ENCODE data around the gene CBX4.

The CBX4 gene

GRCh38 chr17:79872762-79873161 is 33.5 kb upstream of the CBX4 start:
- Histone ChIP-seq H3K4me1 (no peaks in the 10 kb centered on the region), H3K9ac (no peak overlapping the region), H4K20me1 (no peaks in the 10 kb centered on the region), H3K9me3 (no peaks in the 10 kb centered on the region), H3K27me3 (no peaks in the 10 kb centered on the region), H3K4me2 (no peak overlapping the region), H3K36me3 (no peaks in the 10 kb centered on the region), H3K4me3 (no peak overlapping the region), H3K27ac (no peak overlapping the region)
- no peak for TF ChIP-seq Cebpa-rat (IDR thresholded peaks at IDR 0.05)

DNA sequence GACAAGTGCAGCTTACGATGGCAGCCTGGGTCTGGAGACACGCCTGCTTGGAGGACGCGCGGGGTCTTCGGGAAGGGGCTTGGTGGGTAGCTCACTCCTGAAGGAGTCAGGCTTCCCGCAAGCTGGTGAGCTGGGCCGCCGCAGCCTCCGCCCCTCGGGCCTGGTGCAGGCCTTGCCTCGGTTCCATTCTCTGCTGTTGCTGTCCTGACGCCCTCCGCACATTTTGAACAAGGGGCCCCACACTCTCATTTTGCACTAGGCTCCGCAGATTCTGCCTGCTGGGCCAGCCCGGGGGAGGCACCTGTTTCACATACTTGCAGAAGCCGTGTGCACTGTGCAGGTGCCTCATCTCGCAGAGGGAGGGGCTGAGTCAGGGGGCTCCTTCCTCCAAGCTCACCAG is 31.9 kb upstream of the CBX4 start:
- Histone ChIP-seq H3K27me3 (no peaks in the 10 kb centered on the region), H3K4me2 (no peak overlapping the region), H3K4me3 (no peak overlapping the region), H3K36me3 (no peaks in the 10 kb centered on the region), H4K20me1 (no peaks in the 10 kb centered on the region), H3K9ac (no peak overlapping the region), H3K4me1 (no peaks in the 10 kb centered on the region), H3K27ac (no peak overlapping the region), H3K9me3 (no peaks in the 10 kb centered on the region)
- TF ChIP-seq Cebpa-rat (IDR thresholded peaks at IDR 0.05), result no peak

GRCh38 chr17:79870540-79870939 is 31.3 kb upstream of the CBX4 start:
- Histone ChIP-seq H3K27ac (no peak overlapping the region), H3K27me3 (no peaks in the 10 kb centered on the region)

GRCh38 chr17:79866791-79867518 is 27.7 kb upstream of the CBX4 start:
- no peaks in the 10 kb centered on the region for H3K27me3 ChIP-seq

More at GRCh38 chr17:79870540-79870939, 31.3 kb upstream of the CBX4 start:
- TF ChIP-seq Cebpa-rat (IDR thresholded peaks at IDR 0.05), result no peak
- no peaks in the 10 kb centered on the region for H3K9me3 ChIP-seq
- H3K4me2 ChIP-seq, result no peak overlapping the region
- H3K9ac ChIP-seq, result no peak overlapping the region
- H4K20me1 ChIP-seq, result no peaks in the 10 kb centered on the region
- no peak overlapping the region for H3K4me3 ChIP-seq
- no peaks in the 10 kb centered on the region for H3K4me1 ChIP-seq
- H3K36me3 ChIP-seq, result no peaks in the 10 kb centered on the region

DNA sequence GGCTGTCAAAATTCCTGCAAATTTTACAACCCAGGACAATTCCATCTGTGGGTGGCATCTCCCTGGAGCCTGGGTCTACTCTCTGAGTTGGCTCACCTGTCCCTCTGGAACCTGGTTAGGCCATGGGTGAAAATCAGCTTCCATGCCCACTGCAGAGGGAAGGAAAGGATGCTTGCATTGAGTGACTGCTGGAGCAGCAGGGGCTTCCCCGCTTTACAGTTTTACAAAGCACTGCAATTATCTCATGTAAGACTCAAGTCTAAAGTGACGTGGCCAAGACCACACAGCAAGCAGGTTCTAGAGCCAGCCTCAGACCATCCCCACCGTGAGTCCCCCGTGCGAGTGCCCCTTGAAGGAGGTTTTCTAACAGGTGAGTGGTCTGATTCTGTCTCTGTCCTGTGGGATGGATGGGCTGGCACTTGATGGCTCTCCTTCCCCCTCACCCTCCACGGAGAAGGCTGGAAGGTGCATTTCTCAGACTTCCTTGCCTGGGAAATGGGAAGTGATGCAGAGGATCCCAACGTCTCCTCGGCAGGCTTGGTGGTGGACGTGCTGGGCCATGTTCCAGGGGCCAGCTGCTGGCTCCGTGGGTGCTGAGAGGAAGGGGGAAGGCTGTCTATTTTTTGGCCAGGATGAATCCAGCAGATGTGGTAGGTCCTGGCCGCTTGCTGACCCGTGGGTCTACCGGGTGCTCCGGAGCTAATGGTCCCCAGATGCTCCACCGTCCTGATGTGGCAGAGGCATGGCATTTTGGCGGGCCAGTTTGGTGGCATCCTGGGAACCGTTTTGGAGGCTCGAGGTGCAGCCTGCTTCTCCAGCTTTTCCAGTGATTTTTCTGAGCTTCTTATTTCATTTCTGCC is 26.3 kb upstream of the CBX4 start:
- Histone ChIP-seq H3K36me3 (no peaks in the 10 kb centered on the region), H3K4me1 (peaks cover 17% of the 10 kb centered on the region), H4K20me1 (no peaks in the 10 kb centered on the region), H3K27ac (no peak overlapping the region), H3K4me3 (no peak overlapping the region), H3K4me2 (no peak overlapping the region), H3K9me3 (no peaks in the 10 kb centered on the region), H3K9ac (no peak overlapping the region), H3K27me3 (no peaks in the 10 kb centered on the region)
- no peak for TF ChIP-seq Cebpa-rat (IDR thresholded peaks at IDR 0.05)

More at GRCh38 chr17:79866791-79867518, 27.7 kb upstream of the CBX4 start:
- H3K9ac ChIP-seq, result no peak overlapping the region
- H3K27ac ChIP-seq, result no peak overlapping the region
- H3K4me3 ChIP-seq, result no peak overlapping the region
- TF ChIP-seq Cebpa-rat (IDR thresholded peaks at IDR 0.05), result no peak
- no peaks in the 10 kb centered on the region for H3K9me3 ChIP-seq
- no peaks in the 10 kb centered on the region for H3K36me3 ChIP-seq
- no peaks in the 10 kb centered on the region for H4K20me1 ChIP-seq
- H3K4me2 ChIP-seq, result 0 out of 2 replicates have a peak overlapping the region, but pooled peaks have one; percentile 3
- H3K4me1 ChIP-seq, result peaks cover 11% of the 10 kb centered on the region

DNA sequence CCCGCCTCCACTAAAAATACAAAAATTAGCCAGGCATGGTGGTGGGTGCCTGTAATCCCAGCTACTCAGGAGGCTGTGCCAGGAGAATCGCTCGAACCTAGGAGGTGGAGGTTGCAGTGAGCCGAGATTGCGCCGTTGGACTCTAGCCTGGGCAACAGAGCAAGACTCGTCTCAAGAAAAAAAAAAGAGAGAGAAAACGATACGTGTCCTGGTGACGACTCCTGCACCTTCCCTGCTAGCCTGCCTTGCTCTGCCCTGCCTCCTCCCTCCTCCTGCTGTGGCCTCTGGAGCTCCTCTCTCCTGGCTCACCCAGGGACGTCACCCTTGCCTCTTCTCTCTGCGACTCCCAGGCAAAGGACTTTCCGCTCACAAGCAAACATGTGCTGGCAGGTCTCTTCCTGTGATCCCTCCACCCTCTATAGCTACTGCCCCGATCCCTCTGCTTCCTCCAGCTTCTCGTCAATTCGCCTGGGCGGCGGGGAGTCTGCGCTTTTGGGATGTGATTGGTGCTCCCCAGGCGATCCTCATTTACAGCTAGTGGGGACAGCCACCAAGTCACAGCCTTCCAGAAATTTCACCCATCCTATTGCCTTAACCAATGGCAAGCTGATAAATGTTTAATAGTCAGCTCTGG is 25.5 kb upstream of the CBX4 start:
- no peaks in the 10 kb centered on the region for H3K36me3 ChIP-seq
- no peaks in the 10 kb centered on the region for H3K27me3 ChIP-seq
- no peak overlapping the region for H3K4me2 ChIP-seq

DNA sequence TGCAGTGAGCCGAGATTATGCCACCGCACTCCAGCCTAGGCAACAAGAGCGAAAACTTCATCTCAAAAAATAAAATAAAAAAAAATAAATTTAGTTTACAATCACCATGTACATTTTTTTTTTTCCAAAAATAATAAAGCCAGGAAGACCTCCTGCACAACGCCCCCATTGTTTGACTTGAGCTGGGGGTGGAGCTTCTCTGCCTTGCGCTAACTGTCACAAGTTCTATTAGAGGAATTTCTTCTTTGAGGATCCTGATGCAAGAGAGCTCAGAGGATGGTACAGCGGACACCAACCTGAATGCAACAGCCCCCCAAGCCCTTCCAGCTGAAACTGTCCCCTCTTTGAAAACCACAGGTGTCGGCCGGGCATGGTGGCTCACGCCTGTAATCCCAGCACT is 24.9 kb upstream of the CBX4 start:
- Histone ChIP-seq H4K20me1 (no peaks in the 10 kb centered on the region), H3K27ac (no peak overlapping the region), H3K9me3 (no peaks in the 10 kb centered on the region), H3K4me3 (no peak overlapping the region), H3K4me1 (peaks cover 28% of the 10 kb centered on the region), H3K27me3 (no peaks in the 10 kb centered on the region), H3K9ac (no peak overlapping the region), H3K36me3 (no peaks in the 10 kb centered on the region), H3K4me2 (no peak overlapping the region)
- TF ChIP-seq Cebpa-rat (IDR thresholded peaks at IDR 0.05), result no peak

More for the DNA sequence above, 25.5 kb upstream of the CBX4 start:
- TF ChIP-seq Cebpa-rat (IDR thresholded peaks at IDR 0.05), result no peak
- Histone ChIP-seq H4K20me1 (no peaks in the 10 kb centered on the region), H3K9ac (no peak overlapping the region), H3K27ac (no peak overlapping the region), H3K4me3 (no peak overlapping the region), H3K9me3 (no peaks in the 10 kb centered on the region), H3K4me1 (peaks cover 25% of the 10 kb centered on the region)

- H3K9me3 ChIP-seq, result no peaks in the 10 kb centered on the region
- no peak for TF ChIP-seq Cebpa-rat (IDR thresholded peaks at IDR 0.05)
- no peaks in the 10 kb centered on the region for H3K27me3 ChIP-seq
- no peak overlapping the region for H3K9ac ChIP-seq
- H3K4me2 ChIP-seq, result peak overlapping the region; percentile 80
- H3K4me3 ChIP-seq, result no peak overlapping the region
- H3K4me1 ChIP-seq, result peaks cover 28% of the 10 kb centered on the region
- no peaks in the 10 kb centered on the region for H3K36me3 ChIP-seq
- H4K20me1 ChIP-seq, result no peaks in the 10 kb centered on the region
- H3K27ac ChIP-seq, result no peak overlapping the region
Measured at GRCh38 chr17:79862771-79863440, 23.7 kb upstream of the CBX4 start.

DNA sequence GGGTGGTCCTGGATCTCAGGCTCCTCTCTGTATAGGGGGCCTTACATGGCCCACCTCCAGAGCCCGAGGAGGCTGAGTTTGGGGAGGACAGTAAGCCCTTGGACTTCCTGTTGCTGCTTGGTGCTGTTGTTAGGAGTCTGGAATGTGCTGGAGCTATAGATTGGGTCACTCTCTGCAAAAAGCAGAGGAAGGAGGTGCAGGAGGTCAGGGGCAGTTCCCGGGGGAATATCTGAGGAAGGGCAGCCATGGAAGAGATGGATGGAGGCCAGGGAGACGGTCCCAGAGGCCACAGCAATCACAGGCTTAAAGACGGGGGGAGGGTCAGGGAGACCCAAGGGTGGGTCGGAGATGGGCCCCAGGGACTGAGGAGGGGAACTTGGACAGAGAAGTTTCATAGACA is 23.0 kb upstream of the CBX4 start:
- no peaks in the 10 kb centered on the region for H3K9me3 ChIP-seq
- no peaks in the 10 kb centered on the region for H4K20me1 ChIP-seq
- H3K9ac ChIP-seq, result no peak overlapping the region
- H3K4me1 ChIP-seq, result peaks cover 28% of the 10 kb centered on the region
- no peak overlapping the region for H3K4me3 ChIP-seq
- H3K27ac ChIP-seq, result no peak overlapping the region
- H3K4me2 ChIP-seq, result peak overlapping the region; percentile 80
- no peaks in the 10 kb centered on the region for H3K36me3 ChIP-seq
- H3K27me3 ChIP-seq, result no peaks in the 10 kb centered on the region
- TF ChIP-seq Cebpa-rat (IDR thresholded peaks at IDR 0.05), result no peak

All from BLaER1 (cell line).